HepG2 (cell line): Measurements from ENCODE around the gene PDE5A. TPM values are rescaled to one million over a fixed set of nuclear protein-coding genes. Genes with fewer than 3 reads are reported as not detected.

Experiments used
- ELF3 ChIP-seq: IDR thresholded peaks from 2 replicates; pipeline ENCODE4 v1.6.1; 2016; ENCODE audit warnings: missing genetic modification reagents, missing compliant biosample characterization
- ETV5 ChIP-seq: IDR thresholded peaks from 2 replicates; pipeline ENCODE4 v1.6.1; 2018; ENCODE audit warnings: missing biosample characterization, missing genetic modification reagents, inconsistent platforms, borderline replicate concordance
- FOXC1 ChIP-seq: sonication (generic); formaldehyde crosslinking; IDR thresholded peaks from 2 replicates; pipeline ENCODE4 v1.8.0; 2022; ENCODE audit warnings: mild to moderate bottlenecking, missing genetic modification reagents, borderline replicate concordance
- GABPA ChIP-seq, 2 experiments: IDR thresholded peaks; 2 replicates each; pipeline ENCODE4 v1.6.1; 2011 to 2016; ENCODE audit warnings: low read depth in 2 of 2, low read length in 1 of 2, missing biosample characterization in 1 of 2, missing genetic modification characterization in 1 of 2
- HNF4G ChIP-seq, 2 experiments: sonication (generic) in 1 of 2; formaldehyde crosslinking in 1 of 2; IDR thresholded peaks; 2 replicates each; pipeline versions ENCODE4 v1.4.0 to v1.6.1; 2011 to 2020; ENCODE audit warnings: borderline replicate concordance in 2 of 2, low read depth in 2 of 2, mild to moderate bottlenecking in 2 of 2, low read length in 1 of 2, missing genetic modification reagents in 1 of 2, moderate library complexity in 1 of 2
- HNRNPK ChIP-seq: fragments of 200-400 bp; formaldehyde crosslinking; IDR thresholded peaks from 2 replicates; pipeline ENCODE4 v1.6.1; 2018; ENCODE audit warnings: low read length, low read depth, moderate library complexity, mild to moderate bottlenecking; ENCODE audit not compliant: poor library complexity, severe bottlenecking
- JUN ChIP-seq: sonication (generic); formaldehyde crosslinking; IDR thresholded peaks from 2 replicates; pipeline ENCODE4 v1.4.0; 2020; ENCODE audit warnings: mild to moderate bottlenecking, missing genetic modification reagents
- KDM2A ChIP-seq: sonication (generic); formaldehyde crosslinking; IDR thresholded peaks from 2 replicates; pipeline ENCODE4 v1.4.0; 2020; ENCODE audit warnings: low read depth, missing genetic modification reagents, borderline replicate concordance
- KDM5B ChIP-seq: sonication (generic); formaldehyde crosslinking; IDR thresholded peaks from 2 replicates; pipeline ENCODE4 v1.4.0; 2020; ENCODE audit warnings: missing genetic modification reagents, mild to moderate bottlenecking, borderline replicate concordance
- MAFG ChIP-seq: sonication (generic); formaldehyde crosslinking; IDR thresholded peaks from 2 replicates; pipeline ENCODE4 v1.5.1; 2020; ENCODE audit warnings: mild to moderate bottlenecking, missing genetic modification reagents
- MED1 ChIP-seq: sonication (generic); formaldehyde crosslinking; IDR thresholded peaks from 2 replicates; pipeline ENCODE4 v1.4.0; 2020; ENCODE audit warnings: missing genetic modification reagents
- MTERF4 ChIP-seq: sonication (generic); formaldehyde crosslinking; IDR thresholded peaks from 2 replicates; pipeline ENCODE4 v1.8.0; 2023; ENCODE audit warnings: mild to moderate bottlenecking, missing genetic modification reagents
- TBX3 ChIP-seq: fragments of 450-650 bp; IDR thresholded peaks from 2 replicates; pipeline ENCODE4 v1.6.1; 2017; ENCODE audit warnings: antibody characterized with exemption, mild to moderate bottlenecking, inconsistent platforms, borderline replicate concordance
- ZFP91 ChIP-seq: sonication (generic); formaldehyde crosslinking; IDR thresholded peaks from 2 replicates; pipeline ENCODE4 v1.9.0; 2022; ENCODE audit warnings: missing genetic modification reagents, mild to moderate bottlenecking, borderline replicate concordance
- ZFY ChIP-seq: sonication (generic); formaldehyde crosslinking; IDR thresholded peaks from 2 replicates; pipeline ENCODE4 v1.4.0; 2020; ENCODE audit warnings: missing genetic modification reagents
- ZNF225 ChIP-seq: sonication (generic); formaldehyde crosslinking; IDR thresholded peaks from 2 replicates; pipeline ENCODE4 v1.4.0; 2020; ENCODE audit warnings: mild to moderate bottlenecking, missing genetic modification reagents
- ZNF3 ChIP-seq: IDR thresholded peaks from 2 replicates; pipeline ENCODE4 v1.7.0; 2017; ENCODE audit warnings: inconsistent platforms
- ZNF451 ChIP-seq: sonication (generic); formaldehyde crosslinking; IDR thresholded peaks from 2 replicates; pipeline ENCODE4 v1.5.0; 2020; ENCODE audit warnings: mild to moderate bottlenecking, missing genetic modification reagents
- ZNF703 ChIP-seq: sonication (generic); formaldehyde crosslinking; IDR thresholded peaks from 2 replicates; pipeline ENCODE4 v1.5.1; 2020; ENCODE audit warnings: missing genetic modification reagents, mild to moderate bottlenecking, moderate library complexity, borderline replicate concordance
- ZNF740 ChIP-seq: sonication (generic); formaldehyde crosslinking; IDR thresholded peaks from 2 replicates; pipeline ENCODE4 v1.4.0; 2020; ENCODE audit warnings: missing genetic modification reagents
- ZNF850 ChIP-seq: sonication (generic); formaldehyde crosslinking; conservative IDR thresholded peaks from 2 replicates; pipeline ENCODE4 v1.9.0; 2021; ENCODE audit warnings: mild to moderate bottlenecking, missing genetic modification reagents
- polyA plus RNA-seq, 8 experiments: library from polyadenylated mRNA; depleted of rRNA in 3 of 8; stranded (reverse) in 7 of 8; unstranded in 1 of 8; fragments of >200 nt; fragmentation: Illumina TruSeq in 4 of 8; extraction: Trizol in 4 of 8; gene quantifications; 2 replicates each; pipeline versions ENCODE4 v1.2.1 to v1.2.3, GENCODE V29; 2011 to 2016; ENCODE audit warnings: low read depth in 4 of 8, missing spikeins in 1 of 8, mixed read lengths in 1 of 8; ENCODE audit not compliant: insufficient read depth in 1 of 8
- total RNA-seq, 5 experiments: library from RNA; depleted of rRNA; stranded (reverse); fragments of >200 nt; fragmentation: Illumina TruSeq; extraction: Trizol; gene quantifications; 2 replicates each; pipeline ENCODE4 v1.2.3, GENCODE V29; 2016; ENCODE audit warnings: low read depth in 1 of 5
- TF ChIP-seq, protein P1 (sequence below): sonication (generic); formaldehyde crosslinking; IDR thresholded peaks from 2 replicates; pipeline ENCODE4 v1.5.0; 2020; ENCODE audit warnings: mild to moderate bottlenecking, missing genetic modification reagents, borderline replicate concordance

Gene PDE5A
- total and polyA plus RNA-seq, 2 of the 13 experiments (the other 11 are each of a cell fraction or from before 2014, with no cell fraction given), result 0.22 to 0.44 TPM

- TF ChIP-seq MED1 (CRISPR knock-in tag) (0 out of 2 replicates have a peak, but pooled peaks have one; percentile 21), GABPA (IDR thresholded peaks at IDR 0.05; ENCODE audit: low read depth, low read length) (0 out of 2 replicates have a peak, but pooled peaks have one; percentile 19), GABPA (CRISPR knock-in tag; IDR thresholded peaks at IDR 0.05; ENCODE audit: low read depth) (no peak), ZNF3 (CRISPR knock-in tag) (no peak), ETV5 (CRISPR knock-in tag) (peak; percentile 37; the same call in 1 of the 2 replicates), TBX3 (no peak), MTERF4 (peak; percentile 80; the same call in 1 of the 2 replicates), ZNF225 (CRISPR knock-in tag) (no peak), ZNF703 (no peak), ZFP91 (CRISPR knock-in tag) (peak; percentile 57; the same call in 1 of the 2 replicates), ZFY (peak; percentile 50), MAFG (CRISPR knock-in tag) (0 out of 2 replicates have a peak, but pooled peaks have one; percentile 29), HNF4G (IDR thresholded peaks at IDR 0.05; ENCODE audit: borderline replicate concordance, low read depth, low read length) (no peak), HNF4G (CRISPR knock-in tag; IDR thresholded peaks at IDR 0.05; ENCODE audit: borderline replicate concordance, low read depth) (0 out of 2 replicates have a peak, but pooled peaks have one; percentile 36), KDM5B (CRISPR knock-in tag) (peak; percentile 60; the same call in 1 of the 2 replicates), ZNF740 (CRISPR knock-in tag) (peak; percentile 54; the same call in 1 of the 2 replicates), HNRNPK (peak; percentile 43), FOXC1 (peak; percentile 66), ELF3 (CRISPR knock-in tag) (no peak; the same call in 1 of the 2 replicates), ZNF850 (no peak), JUN (no peak), ZNF451 (CRISPR knock-in tag) (peak; percentile 70; the same call in 1 of the 2 replicates), KDM2A (peak; percentile 59; the same call in 1 of the 2 replicates)
- TF ChIP-seq, protein P1, sequence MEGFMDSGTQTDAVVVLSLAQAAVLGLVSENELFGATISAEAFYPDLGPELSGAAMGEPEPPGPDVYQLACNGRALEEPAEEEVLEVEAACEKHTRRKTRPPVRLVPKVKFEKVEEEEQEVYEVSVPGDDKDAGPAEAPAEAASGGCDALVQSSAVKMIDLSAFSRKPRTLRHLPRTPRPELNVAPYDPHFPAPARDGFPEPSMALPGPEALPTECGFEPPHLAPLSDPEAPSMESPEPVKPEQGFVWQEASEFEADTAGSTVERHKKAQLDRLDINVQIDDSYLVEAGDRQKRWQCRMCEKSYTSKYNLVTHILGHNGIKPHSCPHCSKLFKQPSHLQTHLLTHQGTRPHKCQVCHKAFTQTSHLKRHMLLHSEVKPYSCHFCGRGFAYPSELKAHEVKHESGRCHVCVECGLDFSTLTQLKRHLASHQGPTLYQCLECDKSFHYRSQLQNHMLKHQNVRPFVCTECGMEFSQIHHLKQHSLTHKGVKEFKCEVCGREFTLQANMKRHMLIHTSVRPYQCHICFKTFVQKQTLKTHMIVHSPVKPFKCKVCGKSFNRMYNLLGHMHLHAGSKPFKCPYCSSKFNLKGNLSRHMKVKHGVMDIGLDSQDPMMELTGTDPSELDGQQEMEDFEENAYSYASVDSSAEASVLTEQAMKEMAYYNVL, result peak; percentile 30; the same call in 1 of the 2 replicates
Observed at GRCh38 chr4:119628281-119629141, at the start of gene PDE5A (continued).
